Activated T-cell treated with anti-CD3 and anti-CD28 coated beads for 4 hours (primary cell): ENCODE measurements around the gene ANKRD44.
"Not testable (repeated sequence)": the region's sequence is repeated elsewhere in the genome, so short reads cannot be mapped to it uniquely, and the experiment has no call there.

Experiments
- DNase-seq: peaks from one replicate; pipeline ENCODE4 v3.0.0-alpha.2; 2020

The ANKRD44 gene

DNA sequence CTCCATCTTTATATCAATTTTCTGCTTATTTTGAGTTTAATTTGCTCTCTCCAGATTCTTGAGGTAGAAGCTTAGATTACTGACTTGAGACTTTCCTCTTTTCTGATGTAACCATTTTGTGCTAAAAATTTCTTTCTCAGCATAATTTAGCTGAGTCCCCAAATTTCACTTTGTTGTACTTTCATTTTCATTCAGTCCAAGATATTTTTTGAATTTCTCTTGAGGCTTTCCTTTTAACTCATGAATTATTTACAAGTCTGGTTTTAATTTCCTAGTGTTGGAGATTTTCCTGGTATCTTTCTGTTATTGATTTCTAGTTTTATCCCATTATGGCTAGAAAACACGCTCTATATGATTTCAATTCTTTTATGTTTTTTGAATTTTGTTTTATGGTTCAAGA lies 239.4 kb downstream of the ANKRD44 start:
- no peak for DNase-seq

DNA sequence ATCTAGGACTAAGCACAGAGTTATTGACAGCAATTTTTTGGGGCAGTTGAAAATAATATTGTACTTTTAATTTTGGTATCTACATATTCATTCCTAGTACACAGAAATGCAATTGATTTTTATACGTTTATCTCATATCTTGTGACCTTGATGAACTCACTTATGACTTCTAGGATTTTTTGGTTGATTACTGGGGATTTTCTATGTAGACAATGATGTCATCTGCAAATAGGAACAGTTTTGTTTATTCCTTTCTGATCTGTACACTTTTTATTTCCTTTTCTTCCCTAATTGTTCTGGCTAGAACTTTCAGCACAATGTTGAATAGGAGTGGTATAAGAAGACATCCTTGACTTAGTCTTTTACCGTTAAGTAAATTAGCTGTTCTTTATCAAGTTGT lies 240.6 kb downstream of the ANKRD44 start:
- DNase-seq: no peak

DNA sequence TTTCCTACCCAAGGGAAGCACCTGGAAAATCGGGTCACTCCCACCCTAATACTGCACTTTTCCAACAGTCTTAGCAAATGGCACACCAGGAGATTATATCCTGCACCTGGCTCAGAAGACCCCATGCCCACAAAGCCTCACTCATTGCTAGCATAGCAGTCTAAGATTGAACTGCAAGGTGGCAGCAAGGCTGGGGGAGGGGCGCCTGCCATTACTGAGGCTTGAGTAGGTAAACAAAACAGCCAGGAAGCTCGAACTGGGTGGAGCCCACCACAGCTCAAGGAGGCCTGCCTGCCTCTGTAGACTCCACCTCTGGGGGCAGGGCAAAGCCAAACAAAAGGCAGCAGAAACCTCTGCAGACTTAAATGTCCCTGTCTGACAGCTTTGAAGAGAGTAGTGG lies 248.0 kb downstream of the ANKRD44 start:
- not testable (repeated sequence) for DNase-seq

DNA sequence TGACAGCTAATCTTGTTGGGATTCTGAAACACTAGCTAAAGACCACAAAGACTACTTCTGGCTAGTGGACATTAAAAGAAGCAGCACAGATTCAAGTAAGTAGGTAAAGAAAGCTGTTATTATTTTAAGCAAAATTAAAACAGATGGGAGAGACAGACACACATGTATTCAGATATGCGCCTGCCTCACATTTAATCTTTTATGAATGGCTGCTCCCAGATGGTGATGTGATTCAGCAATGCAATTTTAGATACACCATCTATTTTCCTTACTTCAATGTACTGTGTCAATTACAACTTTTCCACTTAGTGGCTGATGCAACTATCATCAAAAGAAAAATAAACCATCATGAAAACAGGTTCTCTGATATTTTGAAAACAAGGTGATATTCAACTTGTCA lies 251.1 kb downstream of the ANKRD44 start:
- DNase-seq: no peak

DNA sequence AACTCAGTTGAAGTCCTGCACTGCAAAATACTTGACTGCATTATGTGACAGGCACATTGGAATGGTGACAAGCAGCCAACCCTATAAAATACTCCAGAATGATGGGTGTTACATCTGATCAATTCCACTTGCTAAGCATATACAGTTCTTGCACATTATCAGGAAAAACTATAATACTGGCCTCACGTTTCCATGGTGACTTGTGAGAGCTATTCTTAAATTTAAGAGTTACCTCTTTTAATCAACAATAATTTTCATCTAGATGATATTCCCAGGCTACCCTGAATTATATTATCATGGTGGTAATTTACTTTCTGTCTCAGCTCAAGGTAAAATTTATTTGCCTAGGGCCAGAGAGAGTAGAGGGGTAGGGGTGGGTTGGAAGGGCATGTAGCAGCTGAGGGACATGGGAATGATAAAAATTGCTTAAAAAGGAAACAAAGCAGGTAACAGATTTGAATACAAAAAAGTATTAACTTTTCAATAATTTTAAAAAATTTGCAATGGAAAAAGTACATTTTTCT lies 251.7 kb downstream of the ANKRD44 start:
- DNase-seq: no peak

DNA sequence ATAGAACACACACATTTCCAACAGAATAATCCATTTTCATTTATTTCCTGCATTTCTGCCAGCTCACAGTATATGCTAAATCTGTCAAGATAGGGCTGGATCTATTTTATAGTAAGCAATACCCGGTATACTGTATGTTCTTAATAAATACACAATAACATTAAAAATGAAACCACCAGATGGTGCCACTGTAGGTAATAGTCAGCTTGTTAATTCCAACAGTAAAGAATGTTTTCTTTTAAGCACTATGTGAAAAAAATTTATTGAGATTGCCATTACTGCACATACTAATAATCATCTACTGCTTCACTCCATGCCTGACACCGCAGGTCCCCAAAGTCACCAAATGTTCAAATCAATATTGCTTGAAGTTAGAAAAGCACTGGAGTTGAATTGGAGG lies 252.6 kb downstream of the ANKRD44 start:
- no peak for DNase-seq

DNA sequence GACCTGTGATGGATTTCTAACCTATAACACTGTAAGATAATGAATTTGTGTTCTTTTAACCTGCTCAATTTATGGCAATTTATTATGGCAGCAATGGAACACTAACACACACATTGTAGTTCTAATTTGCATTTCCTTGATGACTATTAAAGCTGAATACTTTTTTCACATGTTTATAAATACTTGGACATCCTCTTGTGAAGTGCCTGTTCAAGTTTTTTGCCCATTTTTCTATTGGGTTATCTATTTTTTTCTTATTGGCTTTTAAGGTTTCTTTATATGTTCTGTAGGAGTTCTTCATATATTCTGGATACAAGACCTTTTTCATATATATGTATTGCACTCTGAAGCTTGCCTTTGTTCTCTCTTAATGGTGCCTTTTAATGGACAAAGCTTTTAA lies 255.5 kb downstream of the ANKRD44 start:
- DNase-seq: no peak

DNA sequence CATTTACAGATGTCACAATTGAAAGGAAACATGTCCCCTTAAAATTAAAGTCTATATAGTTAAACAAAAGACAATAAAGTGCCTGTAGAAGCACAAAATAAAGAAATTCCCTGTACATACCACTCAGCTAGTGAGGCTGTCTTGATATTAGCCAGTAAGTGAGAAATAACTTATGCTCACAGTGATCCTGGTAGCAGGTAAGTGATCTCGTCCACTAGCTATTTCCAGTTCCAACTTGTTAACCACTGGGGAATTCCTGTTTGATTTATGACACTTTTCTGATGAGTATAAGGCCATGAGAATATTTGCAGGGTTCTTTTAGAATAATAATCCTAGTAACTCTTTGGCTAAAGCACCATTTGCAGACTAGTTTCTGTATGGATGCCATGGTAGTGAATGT lies 256.1 kb downstream of the ANKRD44 start:
- no peak for DNase-seq

DNA sequence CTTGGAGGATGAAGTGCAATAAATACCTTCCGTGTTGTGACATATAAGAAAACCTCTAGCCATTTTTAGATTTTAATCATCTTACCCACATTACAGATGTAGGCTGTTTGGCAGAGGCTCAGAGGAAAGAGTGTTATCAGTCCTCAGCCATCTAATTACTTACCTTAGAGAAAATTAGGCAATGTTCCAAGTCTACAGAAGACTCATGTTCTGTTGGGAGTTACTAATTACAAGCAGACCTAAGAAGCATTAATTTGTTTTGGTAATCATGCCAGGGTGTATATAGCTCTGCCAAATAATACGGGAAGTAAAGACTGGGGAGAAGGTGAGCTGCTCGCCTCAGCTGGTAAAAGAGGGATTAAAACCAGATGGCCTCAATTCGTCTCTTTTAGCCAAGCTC lies 258.2 kb downstream of the ANKRD44 start:
- DNase-seq: no peak

DNA sequence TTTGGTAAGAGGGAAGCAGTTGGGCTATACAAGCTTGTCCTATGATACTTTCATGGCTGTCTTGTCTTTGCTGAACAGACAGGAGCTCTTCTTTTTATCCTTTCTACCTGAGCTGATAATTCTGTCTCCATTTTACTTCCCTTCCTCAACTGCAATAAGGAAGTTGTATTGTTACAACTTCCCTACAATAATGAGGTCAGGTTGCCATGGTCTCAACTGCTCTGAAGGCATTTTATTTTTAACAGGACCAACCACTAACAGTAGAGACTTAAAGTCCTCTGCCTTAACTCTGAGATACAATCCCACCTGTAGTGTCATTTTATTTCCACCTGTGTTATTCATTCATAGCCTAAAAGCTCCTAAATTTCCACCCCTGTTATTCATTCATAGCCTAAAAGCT lies 265.5 kb downstream of the ANKRD44 start:
- DNase-seq: no peak

DNA sequence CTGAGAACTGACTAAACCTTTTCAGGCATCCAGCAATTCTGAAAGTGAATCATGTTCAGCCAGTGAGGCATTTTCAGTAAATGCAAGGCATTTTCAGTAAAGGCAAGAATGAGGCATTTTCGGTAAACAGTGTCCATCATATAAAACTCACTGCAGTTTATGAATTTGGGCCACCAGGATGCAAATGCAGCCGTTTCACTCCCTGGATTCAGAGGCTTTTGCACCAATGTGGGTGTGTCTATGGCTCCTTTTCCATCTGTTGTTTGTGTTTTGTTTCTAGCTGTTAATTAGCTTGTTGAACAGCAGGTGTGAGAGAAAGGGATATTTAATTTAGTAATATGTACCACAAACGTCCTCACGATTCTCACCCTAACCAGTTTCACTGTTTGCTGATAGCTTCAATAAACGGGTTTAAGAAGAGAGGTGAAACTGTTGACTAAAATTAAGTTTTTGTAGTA lies 267.8 kb downstream of the ANKRD44 start:
- no peak for DNase-seq

DNA sequence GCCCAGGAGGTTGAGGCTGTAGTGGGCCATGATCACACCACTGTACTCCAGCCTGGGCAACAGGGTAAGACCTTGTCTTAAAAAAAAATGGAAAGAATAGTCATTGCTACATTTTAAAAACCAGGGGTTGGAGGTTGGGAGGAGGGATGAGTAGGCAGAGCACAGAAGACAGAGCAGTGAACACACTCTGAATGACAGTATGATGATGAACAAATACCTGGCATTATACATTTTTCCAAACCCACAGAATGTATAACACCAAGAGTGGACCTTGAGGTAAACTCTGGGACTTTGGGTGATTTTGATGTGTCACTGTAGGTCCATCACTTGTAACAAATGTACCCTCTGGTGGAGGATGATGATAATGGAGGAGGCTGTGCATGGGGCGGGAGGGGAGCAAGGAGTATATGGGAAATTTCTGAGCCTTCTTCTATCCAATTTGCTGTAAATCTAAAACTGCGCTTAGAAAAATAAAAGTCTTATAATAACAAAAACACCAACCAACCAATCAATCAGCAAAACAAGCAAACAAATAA lies 272.6 kb downstream of the ANKRD44 start:
- DNase-seq: no peak

DNA sequence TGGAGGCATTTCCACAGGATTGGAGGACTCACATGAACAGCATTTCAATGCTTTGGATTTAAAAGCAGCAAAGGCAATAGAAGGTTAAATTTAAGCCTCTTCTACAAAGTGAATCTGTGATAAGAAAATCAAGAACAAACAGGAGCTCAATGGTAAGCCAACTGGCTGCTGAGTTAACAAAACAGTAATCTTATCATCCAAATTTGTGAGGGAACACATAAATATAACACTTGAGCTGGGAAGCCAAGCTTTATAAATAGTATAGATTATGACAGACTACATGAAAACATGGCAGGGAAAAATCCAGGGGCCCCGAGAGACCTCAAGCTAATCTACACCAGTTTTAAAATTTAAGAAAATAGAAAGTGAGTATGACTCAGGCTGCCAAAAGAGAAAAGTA lies 275.6 kb downstream of the ANKRD44 start:
- no peak for DNase-seq

DNA sequence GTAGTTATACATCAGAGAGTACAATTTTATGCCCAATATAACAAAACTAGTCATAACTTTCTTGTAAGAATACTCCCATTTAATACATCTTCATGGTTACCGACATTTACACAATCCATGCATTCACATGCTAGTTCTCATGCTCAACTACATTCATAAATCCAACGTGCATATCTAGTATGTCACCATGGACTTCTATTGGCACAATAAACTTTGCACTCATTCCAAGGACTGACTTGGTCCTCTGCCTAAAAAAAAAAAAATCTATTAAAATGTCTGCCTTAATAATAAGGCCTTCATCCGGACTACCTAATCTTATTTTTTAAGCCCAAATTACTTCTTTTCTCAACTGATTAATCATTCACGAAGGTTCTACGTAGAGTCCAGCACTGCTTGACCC lies 276.3 kb downstream of the ANKRD44 start:
- no peak for DNase-seq

DNA sequence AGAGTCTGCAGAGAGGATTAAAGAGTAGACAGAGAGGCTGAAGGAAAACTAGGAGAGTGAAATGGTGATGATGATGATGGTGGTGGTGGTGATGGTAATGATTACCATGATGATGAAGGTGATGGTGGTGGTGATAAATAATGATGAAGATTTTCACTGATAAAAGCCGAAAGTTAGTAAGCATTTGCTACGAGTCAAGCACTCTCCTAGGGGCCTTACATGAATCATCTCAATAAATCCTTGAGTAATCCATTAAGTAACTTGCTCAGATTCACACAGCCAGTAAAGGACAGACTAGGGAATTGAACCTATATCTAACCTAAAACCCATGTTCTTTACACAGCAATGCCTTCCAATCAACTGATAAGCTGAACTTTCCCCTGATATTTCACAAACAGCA lies 277.4 kb downstream of the ANKRD44 start:
- DNase-seq: no peak

DNA sequence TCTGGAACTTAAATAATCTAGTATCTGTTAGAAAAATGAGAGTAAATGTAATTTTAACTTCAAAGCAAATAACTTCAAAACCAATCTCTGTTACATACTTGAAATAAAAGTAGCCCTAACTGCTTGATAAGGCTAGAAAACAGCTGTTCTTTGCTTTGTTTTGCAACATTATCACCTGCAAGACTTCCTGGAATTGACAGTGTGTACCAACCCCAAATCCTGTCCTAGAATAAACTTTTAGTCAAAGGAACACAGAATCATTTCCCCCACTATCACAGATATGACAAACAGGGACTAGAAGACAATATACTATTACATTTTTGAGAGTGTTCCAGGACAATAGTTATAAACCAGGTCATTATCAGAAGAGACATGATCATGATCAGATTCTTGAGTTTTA lies 278.8 kb downstream of the ANKRD44 start:
- no peak for DNase-seq

DNA sequence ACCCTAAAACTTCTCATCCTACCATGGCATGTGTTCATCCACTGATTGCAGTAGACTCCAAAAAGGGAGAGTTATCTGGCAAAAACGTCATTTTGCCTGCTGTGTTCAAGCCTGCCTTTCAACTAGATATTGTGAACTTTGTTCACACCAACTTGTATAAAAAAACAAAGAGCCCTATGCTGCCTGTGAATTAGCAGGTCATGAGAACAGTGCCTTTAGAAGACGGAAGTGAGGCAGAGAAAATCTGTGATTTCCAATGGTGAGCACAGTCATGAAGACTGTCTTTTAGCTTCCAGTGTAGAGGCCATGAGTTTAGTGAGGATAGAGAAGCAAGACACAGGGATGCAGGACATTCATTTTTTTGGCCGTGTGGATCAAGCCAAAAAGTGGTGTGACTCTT lies 280.5 kb downstream of the ANKRD44 start:
- no peak for DNase-seq

DNA sequence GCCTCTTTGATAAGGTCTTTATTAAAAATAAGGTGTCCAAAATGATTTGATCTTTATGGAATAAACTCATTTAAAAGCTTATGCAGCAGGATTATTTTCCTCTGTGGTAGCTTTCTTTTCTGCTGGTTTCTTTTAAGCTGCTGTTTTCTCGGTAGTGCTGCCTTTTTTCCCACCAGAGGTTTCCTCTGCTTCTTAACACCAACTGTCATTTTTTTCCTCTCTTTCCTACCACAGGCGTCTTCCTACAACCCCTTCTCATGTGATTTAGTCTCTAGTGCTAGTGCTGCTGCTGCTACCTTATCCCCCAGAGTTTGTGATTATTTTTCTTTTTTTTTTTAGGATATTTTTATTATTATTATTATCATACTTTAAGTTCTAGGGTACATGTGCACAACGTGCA lies 281.9 kb downstream of the ANKRD44 start:
- DNase-seq: no peak

DNA sequence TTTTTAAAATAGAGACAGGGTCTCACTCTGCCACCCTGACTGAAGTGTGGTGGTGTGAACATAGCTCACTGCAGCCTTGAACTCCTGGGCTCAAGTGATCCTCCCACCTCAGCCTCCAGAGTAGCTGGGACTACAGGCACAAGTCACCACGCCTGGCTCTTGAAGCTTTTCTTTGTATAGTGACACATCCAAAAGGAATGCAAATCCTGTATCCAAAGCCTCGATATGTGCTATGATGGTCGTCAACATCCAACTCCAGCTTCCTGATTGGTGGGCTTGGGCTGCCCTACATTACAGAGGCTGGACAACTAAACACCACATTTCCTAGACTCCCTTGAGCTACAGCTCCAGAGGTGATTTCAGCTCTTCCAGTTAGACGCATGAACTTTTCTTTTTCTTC lies 282.4 kb downstream of the ANKRD44 start:
- DNase-seq: no peak

DNA sequence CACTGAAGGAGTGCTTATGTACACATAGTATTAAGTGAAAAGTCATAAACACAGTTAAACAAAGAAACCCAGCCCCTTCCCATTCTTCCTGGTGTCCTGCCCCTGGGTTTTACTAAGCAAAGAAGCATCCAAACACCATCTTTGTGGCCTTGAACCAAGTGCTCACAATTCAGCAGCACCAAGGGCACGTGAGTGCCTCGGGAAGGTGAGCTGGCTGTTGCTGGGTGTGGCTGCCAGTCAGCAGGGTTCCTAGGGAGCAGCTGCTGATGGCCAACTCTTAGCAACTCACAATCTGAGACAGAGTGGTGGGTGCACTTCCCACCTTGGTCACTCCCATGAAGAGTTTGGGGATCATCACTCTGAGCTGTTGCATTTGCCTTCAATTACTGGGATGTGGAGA lies 286.4 kb downstream of the ANKRD44 start:
- no peak for DNase-seq

DNA sequence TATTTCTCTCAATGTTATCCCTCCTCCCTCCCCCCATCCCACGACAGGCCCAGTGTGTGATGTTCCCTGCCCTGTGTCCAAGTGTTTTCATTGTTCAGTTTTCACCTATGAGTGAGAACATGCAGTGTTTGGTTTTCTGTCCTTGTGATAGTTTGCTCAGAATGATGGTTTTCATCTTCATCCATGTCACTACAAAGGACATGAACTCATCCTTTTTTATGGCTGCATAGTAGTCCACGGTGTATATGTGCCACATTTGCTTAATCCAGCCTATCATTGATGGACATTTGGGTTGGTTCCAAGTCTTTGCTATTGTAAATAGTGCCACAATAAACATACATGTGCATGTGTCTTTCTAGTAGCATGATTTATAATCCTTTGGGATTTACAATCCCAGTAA lies 289.7 kb downstream of the ANKRD44 start:
- DNase-seq: not testable (repeated sequence)

DNA sequence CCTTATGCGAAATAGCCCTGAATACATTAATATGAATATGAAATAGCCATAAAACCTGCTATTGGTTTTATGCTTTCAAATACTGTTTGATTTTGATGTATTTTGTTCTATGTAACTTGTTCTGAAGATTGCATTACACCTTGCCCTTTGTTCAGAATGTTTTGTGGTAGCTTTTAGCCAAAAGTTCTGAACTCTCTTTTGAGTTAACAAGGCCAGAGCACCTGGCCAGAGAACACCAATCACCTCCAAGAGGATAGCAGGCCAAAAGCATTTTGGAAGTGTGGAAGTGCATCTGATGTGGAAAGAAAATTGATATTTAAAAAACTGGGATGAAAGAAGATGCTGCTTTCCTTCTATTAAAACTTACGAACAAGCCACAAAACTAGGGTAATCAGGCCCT lies 297.5 kb downstream of the ANKRD44 start:
- no peak for DNase-seq

DNA sequence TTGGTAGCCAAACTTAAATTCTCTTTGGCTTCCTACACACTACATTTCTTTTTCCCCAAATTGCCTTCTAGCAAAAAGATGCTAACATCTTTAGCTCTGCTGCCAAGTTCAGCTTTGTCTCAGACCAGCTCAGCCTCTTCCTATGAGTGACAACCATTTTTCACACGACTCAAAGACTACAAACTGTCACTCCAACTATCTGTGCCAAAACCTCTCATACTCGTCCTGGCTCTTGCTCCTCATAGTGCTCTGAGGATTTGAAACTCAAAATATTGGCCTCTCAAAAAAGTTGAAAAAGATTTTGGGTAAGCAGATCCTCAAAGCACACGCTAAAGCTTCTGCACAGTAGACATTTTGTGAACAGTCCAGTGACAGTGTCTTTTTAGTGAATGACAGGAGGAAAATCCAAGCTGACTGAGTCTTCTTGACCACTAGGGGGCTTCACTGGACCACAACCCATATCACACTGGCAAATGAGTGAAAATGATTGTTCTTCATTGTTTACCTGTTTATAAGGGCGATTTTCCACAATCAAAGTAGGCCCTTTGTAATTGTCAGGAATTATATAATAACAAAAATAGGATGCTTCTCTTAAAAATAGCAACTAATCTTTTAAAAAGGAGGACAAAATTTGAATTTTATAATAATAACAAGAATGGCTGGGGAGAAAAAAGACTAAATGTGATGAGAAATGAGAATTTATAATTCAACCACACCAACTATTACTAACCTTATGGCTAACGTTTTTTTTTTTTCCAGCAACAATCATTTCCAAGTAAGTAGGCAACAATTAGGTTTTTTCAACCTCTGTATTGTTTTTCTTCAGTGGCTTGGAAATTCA lies 298.6 kb downstream of the ANKRD44 start:
- no peak for DNase-seq

DNA sequence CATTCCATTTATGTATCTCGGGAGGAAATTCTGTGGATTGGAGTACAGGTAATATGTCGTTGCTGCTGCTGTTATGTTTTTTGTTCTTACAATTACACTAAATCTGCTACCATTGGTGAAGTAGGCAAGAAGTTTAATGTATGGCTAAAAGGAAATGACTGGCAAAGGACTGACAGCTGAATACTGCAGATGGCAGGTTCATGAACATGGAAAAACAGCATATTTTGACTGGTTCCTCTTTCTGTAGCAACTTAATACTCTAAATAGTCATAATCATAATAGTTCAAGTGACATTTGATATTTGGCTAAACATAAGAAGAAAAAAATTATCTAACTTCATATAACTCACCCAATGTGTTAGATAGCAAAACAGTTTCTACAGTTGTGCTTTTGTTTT lies 299.6 kb downstream of the ANKRD44 start:
- no peak for DNase-seq
